Naive B cell (primary cell): ENCODE data around the gene RALB. TPM values are rescaled to one million over a fixed set of nuclear protein-coding genes. Genes with fewer than 3 reads are reported as not detected.

Experiments
- ATAC-seq, 2 donors: fragments of 150-1000 bp; cut with Tn5 transposase; 2 replicates each; pipeline ENCODE4 v1.10.0; 2021; ENCODE audit warnings: low read depth in 2 of 2, mild to moderate bottlenecking in 2 of 2, moderate library complexity in 2 of 2
- DNase-seq: peaks from one replicate; pipeline ENCODE4 v3.0.0; 2022
- H3K27ac Mint-ChIP-seq, 6 donors: one replicate each; pipeline ENCODE4 v1.8.0; 2020 to 2022; ENCODE audit warnings: mild to moderate bottlenecking in 6 of 6, mixed read lengths in 6 of 6, moderate library complexity in 5 of 6, inconsistent platforms in 2 of 6
- H3K27me3 Mint-ChIP-seq, 3 donors: one replicate each; pipeline ENCODE4 v1.8.0; 2021 to 2022; ENCODE audit warnings: mixed read lengths in 3 of 3, mild to moderate bottlenecking in 1 of 3
- H3K36me3 Mint-ChIP-seq, 2 donors: one replicate each; pipeline ENCODE4 v1.8.0; 2020 to 2022; ENCODE audit warnings: mixed read lengths in 2 of 2, inconsistent platforms in 1 of 2, mild to moderate bottlenecking in 1 of 2
- H3K4me1 Mint-ChIP-seq, 3 donors: one replicate each; pipeline ENCODE4 v1.8.0; 2020 to 2022; ENCODE audit warnings: mixed read lengths in 3 of 3, inconsistent platforms in 1 of 3, mild to moderate bottlenecking in 1 of 3, moderate library complexity in 1 of 3
- H3K4me3 Mint-ChIP-seq, 8 donors: one replicate each; pipeline ENCODE4 v1.8.0; 2020 to 2022; ENCODE audit warnings: mild to moderate bottlenecking in 8 of 8, mixed read lengths in 8 of 8, moderate library complexity in 8 of 8, inconsistent platforms in 2 of 8
- H3K9me3 Mint-ChIP-seq, 7 donors: one replicate each; pipeline ENCODE4 v1.8.0; 2020 to 2022; ENCODE audit warnings: mixed read lengths in 7 of 7, mild to moderate bottlenecking in 5 of 7, inconsistent platforms in 2 of 7, moderate library complexity in 1 of 7
- polyA plus RNA-seq, 6 donors: library from polyadenylated mRNA; unstranded; fragments of 300-500 nt; fragmentation: Illumina TruSeq; gene quantifications; one replicate each; pipeline ENCODE4 v1.2.3, GENCODE V29; 2021; ENCODE audit warnings: low read depth in 6 of 6

Gene RALB
- polyA plus RNA-seq: 100 to 1,000 TPM in 2 of 6 donors, 10 to 100 TPM in 4; 84.0 to 121 (median 97.0) TPM

- Mint-ChIP-seq H3K4me1 (peaks cover 53 to 64% (median 60%) of the 10 kb centered on the region in 3 donors), H3K9me3 (no peaks in the 10 kb centered on the region), H3K27ac (peak within 1 kb of the TSS; percentile 92 to 100 (median 98)), H3K27me3 (peaks cover 10 to 25% (median 21%) of the 10 kb centered on the region in 3 donors), H3K4me3 (peak within 1 kb of the TSS; percentile 97 to 100 (median 100)), H3K36me3 (peaks cover 0 to 9% of the 10 kb centered on the region in 2 donors)
- ATAC-seq (peak; percentile 90), DNase-seq (peak; percentile 98)
Measured at GRCh38 chr2:120252225-120253020, at the start of gene RALB. Gene RALB (plus strand): TSS chr2:120252852. CDS start chr2:120278665, 25,813 bp downstream.

- peaks cover 8 to 9% of the 10 kb centered on the region in 2 donors for H3K36me3 Mint-ChIP-seq
- peaks cover 2 to 10% (median 5%) of the 10 kb centered on the region in 3 donors for H3K4me1 Mint-ChIP-seq
- no peak overlapping the region for H3K4me3 Mint-ChIP-seq
- H3K9me3 Mint-ChIP-seq: peaks cover 2 to 6% (median 4%) of the 10 kb centered on the region in 7 donors
- no peaks in the 10 kb centered on the region for H3K27me3 Mint-ChIP-seq
- ATAC-seq (no peak), DNase-seq (no peak)
- peak overlapping the region in 1 of 6 donors; percentile 29 for H3K27ac Mint-ChIP-seq
Measured at GRCh38 chr2:120203251-120204021, 49.2 kb upstream of the RALB start.

GRCh38 chr2:120204022-120204405 lies 48.6 kb upstream of the RALB start:
- Mint-ChIP-seq H3K27ac (peak overlapping the region in 1 of 6 donors; percentile 29), H3K4me3 (no peak overlapping the region), H3K4me1 (peaks cover 2 to 10% (median 8%) of the 10 kb centered on the region in 3 donors), H3K9me3 (peaks cover 0 to 2% (median 0%) of the 10 kb centered on the region in 7 donors), H3K36me3 (peaks cover 2 to 5% of the 10 kb centered on the region in 2 donors), H3K27me3 (no peaks in the 10 kb centered on the region)
- ATAC-seq (no peak), DNase-seq (no peak)

- Mint-ChIP-seq H3K4me1 (peaks cover 5 to 12% (median 10%) of the 10 kb centered on the region in 3 donors), H3K4me3 (peak overlapping the region in 1 of 8 donors; percentile 30), H3K9me3 (no peaks in the 10 kb centered on the region), H3K27me3 (no peaks in the 10 kb centered on the region), H3K36me3 (peaks cover 0 to 4% of the 10 kb centered on the region in 2 donors), H3K27ac (peak overlapping the region in 1 of 6 donors; percentile 82)
- DNase-seq (no peak), ATAC-seq (no peak)
Measured at GRCh38 chr2:120204417-120204816, 48.2 kb upstream of the RALB start.

GRCh38 chr2:120204945-120205670 lies 47.5 kb upstream of the RALB start:
- Mint-ChIP-seq H3K27me3 (no peaks in the 10 kb centered on the region), H3K9me3 (no peaks in the 10 kb centered on the region), H3K36me3 (peaks cover 0 to 3% of the 10 kb centered on the region in 2 donors), H3K4me3 (no peak overlapping the region), H3K4me1 (peaks cover 10 to 18% (median 11%) of the 10 kb centered on the region in 3 donors), H3K27ac (peak overlapping the region in 3 of 6 donors; percentile 4 to 69 (median 56))
- ATAC-seq (no peak), DNase-seq (no peak)

GRCh38 chr2:120206022-120206581 lies 46.5 kb upstream of the RALB start:
- no peak overlapping the region for H3K4me3 Mint-ChIP-seq
- DNase-seq: no peak
- no peaks in the 10 kb centered on the region for H3K27me3 Mint-ChIP-seq
- no peaks in the 10 kb centered on the region for H3K36me3 Mint-ChIP-seq
- ATAC-seq: no peak
- no peak overlapping the region for H3K27ac Mint-ChIP-seq
- H3K4me1 Mint-ChIP-seq: peaks cover 10 to 23% (median 19%) of the 10 kb centered on the region in 3 donors
- H3K9me3 Mint-ChIP-seq: no peaks in the 10 kb centered on the region

GRCh38 chr2:120208381-120209353 lies 44.0 kb upstream of the RALB start:
- DNase-seq (no peak), ATAC-seq (no peak)
- no peaks in the 10 kb centered on the region for H3K9me3 Mint-ChIP-seq
- H3K4me1 Mint-ChIP-seq: peaks cover 10 to 23% (median 19%) of the 10 kb centered on the region in 3 donors
- no peaks in the 10 kb centered on the region for H3K27me3 Mint-ChIP-seq
- peak overlapping the region in 1 of 6 donors; percentile 56 for H3K27ac Mint-ChIP-seq
- no peak overlapping the region for H3K4me3 Mint-ChIP-seq
- H3K36me3 Mint-ChIP-seq: no peaks in the 10 kb centered on the region

- H3K36me3 Mint-ChIP-seq: no peaks in the 10 kb centered on the region
- no peak for ATAC-seq
- H3K9me3 Mint-ChIP-seq: no peaks in the 10 kb centered on the region
- H3K27ac Mint-ChIP-seq: peak overlapping the region in 3 of 6 donors; percentile 75 to 86 (median 78)
- no peak for DNase-seq
- H3K27me3 Mint-ChIP-seq: no peaks in the 10 kb centered on the region
- H3K4me1 Mint-ChIP-seq: peaks cover 8 to 23% (median 19%) of the 10 kb centered on the region in 3 donors
- no peak overlapping the region for H3K4me3 Mint-ChIP-seq
Measured at GRCh38 chr2:120209427-120210269, 43.0 kb upstream of the RALB start.

- Mint-ChIP-seq H3K4me3 (no peak overlapping the region), H3K9me3 (no peaks in the 10 kb centered on the region), H3K36me3 (no peaks in the 10 kb centered on the region), H3K4me1 (peaks cover 4 to 23% (median 19%) of the 10 kb centered on the region in 3 donors), H3K27me3 (no peaks in the 10 kb centered on the region), H3K27ac (peak overlapping the region in 3 of 6 donors; percentile 75 to 86 (median 78))
- ATAC-seq (no peak), DNase-seq (no peak)
Measured at GRCh38 chr2:120210270-120210693, 42.4 kb upstream of the RALB start.

- ATAC-seq (no peak), DNase-seq (no peak)
- Mint-ChIP-seq H3K27me3 (no peaks in the 10 kb centered on the region), H3K27ac (no peak overlapping the region), H3K9me3 (peaks cover 0 to 4% (median 0%) of the 10 kb centered on the region in 7 donors), H3K36me3 (peaks cover 14 to 25% of the 10 kb centered on the region in 2 donors), H3K4me1 (peaks cover 42 to 47% (median 46%) of the 10 kb centered on the region in 3 donors), H3K4me3 (peak overlapping the region in 1 of 8 donors; percentile 21)
Measured at GRCh38 chr2:120218181-120218580, 34.5 kb upstream of the RALB start.

GRCh38 chr2:120219291-120219690 lies 33.4 kb upstream of the RALB start:
- ATAC-seq: no peak
- no peak overlapping the region for H3K27ac Mint-ChIP-seq
- peaks cover 14 to 25% of the 10 kb centered on the region in 2 donors for H3K36me3 Mint-ChIP-seq
- no peak for DNase-seq
- H3K4me3 Mint-ChIP-seq: peak overlapping the region in 1 of 8 donors; percentile 24
- peaks cover 0 to 4% (median 0%) of the 10 kb centered on the region in 7 donors for H3K9me3 Mint-ChIP-seq
- H3K4me1 Mint-ChIP-seq: peaks cover 49 to 55% (median 54%) of the 10 kb centered on the region in 3 donors
- no peaks in the 10 kb centered on the region for H3K27me3 Mint-ChIP-seq
